Neural progenitor cell (in vitro differentiated cells): ENCODE data around the gene PBOV1.

Experiments
- EZH2 ChIP-seq: fragments of 200-600 bp; sonication (generic); IDR thresholded peaks from 2 replicates; pipeline ENCODE4 v1.6.1; 2017; ENCODE audit warnings: antibody characterized with exemption, mild to moderate bottlenecking, moderate library complexity
- TF ChIP-seq, protein P1 (sequence below): fragments of 200-600 bp; sonication (generic); IDR thresholded peaks from 2 replicates; pipeline ENCODE4 v1.5.1; 2017; ENCODE audit warnings: antibody characterized with exemption, mild to moderate bottlenecking

DNA sequence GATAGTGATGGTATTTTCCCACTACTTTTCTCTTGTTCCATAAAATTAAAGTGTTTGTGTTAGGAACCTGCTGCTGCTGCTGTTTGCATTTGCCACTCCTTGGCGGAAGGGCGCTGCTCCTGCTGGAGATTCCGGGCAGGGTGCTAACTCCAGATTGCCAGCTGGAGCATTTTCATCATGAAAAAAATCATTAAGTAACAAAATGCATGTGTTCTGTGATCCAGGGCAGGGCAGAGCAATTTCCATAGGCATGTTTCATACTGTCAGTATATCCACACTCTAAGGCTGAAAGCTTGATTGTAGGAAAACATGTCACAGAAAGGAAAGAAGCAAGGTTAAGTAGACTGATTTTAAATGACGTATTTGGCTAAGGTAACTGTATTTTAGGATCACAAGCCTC lies 24.0 kb downstream of the PBOV1 start:
- TF ChIP-seq EZH2: no peak
- TF ChIP-seq, protein P1, sequence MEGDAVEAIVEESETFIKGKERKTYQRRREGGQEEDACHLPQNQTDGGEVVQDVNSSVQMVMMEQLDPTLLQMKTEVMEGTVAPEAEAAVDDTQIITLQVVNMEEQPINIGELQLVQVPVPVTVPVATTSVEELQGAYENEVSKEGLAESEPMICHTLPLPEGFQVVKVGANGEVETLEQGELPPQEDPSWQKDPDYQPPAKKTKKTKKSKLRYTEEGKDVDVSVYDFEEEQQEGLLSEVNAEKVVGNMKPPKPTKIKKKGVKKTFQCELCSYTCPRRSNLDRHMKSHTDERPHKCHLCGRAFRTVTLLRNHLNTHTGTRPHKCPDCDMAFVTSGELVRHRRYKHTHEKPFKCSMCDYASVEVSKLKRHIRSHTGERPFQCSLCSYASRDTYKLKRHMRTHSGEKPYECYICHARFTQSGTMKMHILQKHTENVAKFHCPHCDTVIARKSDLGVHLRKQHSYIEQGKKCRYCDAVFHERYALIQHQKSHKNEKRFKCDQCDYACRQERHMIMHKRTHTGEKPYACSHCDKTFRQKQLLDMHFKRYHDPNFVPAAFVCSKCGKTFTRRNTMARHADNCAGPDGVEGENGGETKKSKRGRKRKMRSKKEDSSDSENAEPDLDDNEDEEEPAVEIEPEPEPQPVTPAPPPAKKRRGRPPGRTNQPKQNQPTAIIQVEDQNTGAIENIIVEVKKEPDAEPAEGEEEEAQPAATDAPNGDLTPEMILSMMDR: no peak
